ENCODE measurements around the gene GLP1R.

DNA sequence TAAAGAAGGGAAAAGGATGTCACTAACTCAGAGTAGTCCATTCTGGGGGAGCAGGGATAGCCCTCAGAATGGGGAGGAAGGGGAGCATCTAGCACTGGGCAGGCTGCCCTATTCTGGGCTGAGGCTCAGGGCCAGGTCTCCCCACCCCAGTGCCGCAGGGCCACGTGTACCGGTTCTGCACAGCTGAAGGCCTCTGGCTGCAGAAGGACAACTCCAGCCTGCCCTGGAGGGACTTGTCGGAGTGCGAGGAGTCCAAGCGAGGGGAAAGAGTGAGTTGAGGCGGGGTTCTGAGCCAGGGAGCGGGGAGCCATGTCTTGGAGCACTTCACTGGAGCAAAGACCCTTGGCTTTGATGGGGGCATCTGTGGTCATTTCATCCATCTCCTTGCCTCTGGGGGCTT, 17.0 kb downstream of the GLP1R start:
- TF ChIP-seq EP300 (IDR thresholded peaks at IDR 0.05) (no peak), POLR2A (IDR thresholded peaks at IDR 0.05) (no peak), POLR2AphosphoS5 (IDR thresholded peaks at IDR 0.05) (no peak)
- TF ChIP-seq, protein P1, sequence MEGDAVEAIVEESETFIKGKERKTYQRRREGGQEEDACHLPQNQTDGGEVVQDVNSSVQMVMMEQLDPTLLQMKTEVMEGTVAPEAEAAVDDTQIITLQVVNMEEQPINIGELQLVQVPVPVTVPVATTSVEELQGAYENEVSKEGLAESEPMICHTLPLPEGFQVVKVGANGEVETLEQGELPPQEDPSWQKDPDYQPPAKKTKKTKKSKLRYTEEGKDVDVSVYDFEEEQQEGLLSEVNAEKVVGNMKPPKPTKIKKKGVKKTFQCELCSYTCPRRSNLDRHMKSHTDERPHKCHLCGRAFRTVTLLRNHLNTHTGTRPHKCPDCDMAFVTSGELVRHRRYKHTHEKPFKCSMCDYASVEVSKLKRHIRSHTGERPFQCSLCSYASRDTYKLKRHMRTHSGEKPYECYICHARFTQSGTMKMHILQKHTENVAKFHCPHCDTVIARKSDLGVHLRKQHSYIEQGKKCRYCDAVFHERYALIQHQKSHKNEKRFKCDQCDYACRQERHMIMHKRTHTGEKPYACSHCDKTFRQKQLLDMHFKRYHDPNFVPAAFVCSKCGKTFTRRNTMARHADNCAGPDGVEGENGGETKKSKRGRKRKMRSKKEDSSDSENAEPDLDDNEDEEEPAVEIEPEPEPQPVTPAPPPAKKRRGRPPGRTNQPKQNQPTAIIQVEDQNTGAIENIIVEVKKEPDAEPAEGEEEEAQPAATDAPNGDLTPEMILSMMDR (IDR thresholded peaks at IDR 0.05) = no peak

Data from stomach (tissue), 4 donors.